ENCODE results near the gene HSD17B8.

The HSD17B8 gene

DNA sequence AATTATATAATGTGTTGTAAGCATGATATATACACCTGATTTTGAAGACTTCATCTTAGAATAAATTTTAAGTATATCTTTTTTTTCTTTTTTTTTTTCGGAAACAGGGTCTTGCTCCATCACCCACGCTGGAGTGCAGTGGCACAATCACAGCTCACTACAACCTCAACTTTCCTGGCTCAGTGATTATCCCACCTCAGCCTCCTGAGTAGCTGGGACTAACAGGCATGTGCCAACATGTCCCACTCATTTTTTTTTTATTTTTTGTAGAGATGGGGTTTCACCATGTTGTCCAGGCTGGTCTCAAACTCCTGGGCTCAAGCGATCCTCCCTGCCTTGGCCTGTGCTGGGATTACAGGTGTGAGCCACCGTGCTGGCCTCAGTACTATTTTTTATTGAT is 50.1 kb downstream of the HSD17B8 start:
- H3K36me3 Mint-ChIP-seq = peaks cover 10% of the 10 kb centered on the region

More for the DNA sequence above, 50.1 kb downstream of the HSD17B8 start:
- H3K4me1 Mint-ChIP-seq = peaks cover 26% of the 10 kb centered on the region
- no peaks in the 10 kb centered on the region for H3K27me3 Mint-ChIP-seq
- no peak overlapping the region for H3K4me3 Mint-ChIP-seq
- no peaks in the 10 kb centered on the region for H3K9me3 Mint-ChIP-seq
- H3K27ac Mint-ChIP-seq = no peak overlapping the region

Measured in activated naive CD4-positive, alpha-beta T cell treated with anti-CD3 and anti-CD28 coated beads, Interleukin-2, amount 50 U/mL, for 24 hours (primary cell).